Mesangial cell (primary cell): Measurements from ENCODE around the gene HOXD4. TPM values are rescaled to one million over a fixed set of nuclear protein-coding genes. Genes with fewer than 3 reads are reported as not detected.

Experiments used
- total RNA-seq: library from RNA; depleted of rRNA; stranded (reverse); fragments of >200 nt; gene quantifications from 2 replicates; pipeline ENCODE4 v1.2.3, GENCODE V29; 2015

HOXD4 gene
- 9.6 and 14.5 TPM in 2 replicates for total RNA-seq

GRCh38 chr2:176151442-176152287 is at the start of gene HOXD4:
TSS of gene HOXD4 (plus strand) at chr2:176151550. CDS start at chr2:176151634, 84 bp downstream.

GRCh38 chr2:176106581-176107539 is 44.5 kb upstream of the HOXD4 start, which contains the start of gene HOXD11:
TSS of gene HOXD11 (plus strand) at chr2:176107280. CDS start at chr2:176107356, 76 bp downstream.

GRCh38 chr2:176115883-176116813 is 35.2 kb upstream of the HOXD4 start, which contains the start of gene HOXD10:
TSS of gene HOXD10 (plus strand) at chr2:176116778. CDS start at chr2:176116834, 56 bp downstream.

GRCh38 chr2:176122683-176123410 is 28.5 kb upstream of the HOXD4 start, which contains the start of gene HOXD9:
TSS of gene HOXD9 (plus strand) at chr2:176122719. CDS start at chr2:176122769, 50 bp downstream.

GRCh38 chr2:176128982-176129796 is 22.2 kb upstream of the HOXD4 start, which contains the start of gene HOXD8:
TSS of gene HOXD8 (plus strand) at chr2:176129705. CDS start at chr2:176130367, 662 bp downstream.

DNA sequence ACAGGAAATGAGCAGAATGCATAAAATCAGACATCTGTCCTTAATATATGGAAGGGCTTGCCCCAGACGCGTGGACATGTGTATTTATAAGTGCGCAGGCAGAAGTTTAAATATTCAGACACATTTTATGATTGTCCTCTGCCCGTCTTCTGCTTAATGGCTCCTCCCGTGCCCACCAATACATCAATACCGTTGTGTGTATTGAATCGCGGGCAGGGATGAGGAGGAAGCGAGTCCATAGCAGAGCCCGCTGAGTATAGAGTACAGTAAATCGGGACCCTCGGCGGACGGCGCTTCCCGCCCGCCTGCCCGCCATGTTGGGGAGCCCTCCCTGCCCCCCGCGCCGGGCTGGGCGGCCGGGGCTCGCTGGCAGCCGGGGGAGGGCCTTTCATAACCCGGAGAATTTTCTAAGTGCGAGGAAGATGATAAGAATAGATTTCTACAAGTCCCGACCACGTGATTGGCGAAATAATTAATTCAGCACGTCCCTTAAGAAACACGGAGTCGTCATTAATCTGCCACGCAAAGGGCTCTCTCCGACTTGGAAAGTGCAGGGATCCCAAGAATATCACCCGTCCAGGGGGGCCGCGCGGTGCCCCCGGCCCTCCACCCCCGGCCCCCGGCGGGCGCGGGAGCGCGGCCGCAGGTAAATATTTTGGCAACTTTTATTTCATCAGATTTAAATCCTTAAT is 5.6 kb downstream of the HOXD4 start, which contains the start of gene HOXD3:
Gene HOXD3, plus strand, starts transcription at position 501 of the 692 bp plus-strand sequence. CDS start 11,808 bp downstream, outside the sequence.

GRCh38 chr2:176187899-176188773 is 36.8 kb downstream of the HOXD4 start, which contains the start of gene HOXD1:
TSS of gene HOXD1 (plus strand) at chr2:176188668. CDS start at chr2:176188802, 134 bp downstream.

Other genes with a start within 250 kb of the HOXD4 start
- gene LNPK, start 149.3 kb upstream of the HOXD4 start, total RNA-seq: 9.3 and 15.5 TPM in 2 replicates
- not detected in 2 replicates for gene EVX2, start 67.6 kb upstream of the HOXD4 start, total RNA-seq
- not detected in 2 replicates for gene HOXD13, start 58.8 kb upstream of the HOXD4 start, total RNA-seq
- not detected in 2 replicates for gene HOXD12, start 51.8 kb upstream of the HOXD4 start, total RNA-seq
- 19.2 and 24.7 TPM in 2 replicates for gene HOXD11, start 44.3 kb upstream of the HOXD4 start, total RNA-seq
- 9.8 and 25.0 TPM in 2 replicates for gene HOXD10, start 34.8 kb upstream of the HOXD4 start, total RNA-seq
- 5.7 and 11.4 TPM in 2 replicates for gene HOXD9, start 28.8 kb upstream of the HOXD4 start, total RNA-seq
- 10.8 and 16.0 TPM in 2 replicates for gene HOXD8, start 21.8 kb upstream of the HOXD4 start, total RNA-seq
- gene HOXD3, start 5.8 kb downstream of the HOXD4 start, total RNA-seq: 2.6 and 8.9 TPM in 2 replicates
- 2.0 and 6.8 TPM in 2 replicates for gene HOXD1, start 37.1 kb downstream of the HOXD4 start, total RNA-seq
- gene MTX2, start 117.9 kb downstream of the HOXD4 start, total RNA-seq: 28.6 and 35.2 TPM in 2 replicates